HepG2 (cell line): ENCODE data around the gene TBKBP1. TPM values are rescaled to one million over a fixed set of nuclear protein-coding genes. Genes with fewer than 3 reads are reported as not detected.

Experiments
- ATAC-seq: fragments of 200-7000 bp; cut with Tn5 transposase; 3 replicates; pipeline ENCODE4 v1.9.1; 2020; ENCODE audit warnings: mild to moderate bottlenecking, moderate library complexity
- BruUV-seq: library from RNA; stranded (reverse); fragments of 400-500 nt; replicated peaks from 2 replicates; lab custom pipeline; 2021; lab: Mats Ljungman, UMichigan
- CTCF ChIA-PET: fragments of 300-600 bp; formaldehyde crosslinking; extraction: SDS; loops from one replicate; lab custom pipeline; 2021; ENCODE audit warnings: low total read pairs, inconsistent platforms, low intra/inter-chr PET ratio; lab: Yijun Ruan, JAX
- POLR2A ChIA-PET: fragments of 350-600 bp; sonication (Branson Sonifier 250); formaldehyde crosslinking; loops from one replicate; lab custom pipeline; 2020; ENCODE audit warnings: antibody characterized with exemption, inconsistent platforms; lab: Yijun Ruan, JAX
- DNase-seq: peaks from one replicate; pipeline ENCODE4 v3.0.0-alpha.2; 2015; ENCODE audit warnings: low spot score
- FAIRE-seq: peaks from 3 replicates; lab custom pipeline; 2011; peaks lifted over from hg19 to GRCh38; lab: Jason Lieb, UNC
- H2AFZ ChIP-seq: one replicate; pipeline ENCODE4 v1.6.1; 2011; ENCODE audit warnings: low read length, inconsistent platforms
- H3K27ac ChIP-seq: fragments of 300-600 bp; 3 replicates; pipeline ENCODE4 v1.8.0; 2011; ENCODE audit warnings: mixed run types, mild to moderate bottlenecking, mixed read lengths, low read length, inconsistent platforms; ENCODE audit not compliant: insufficient read depth; ENCODE audit errors: extremely low read length
- H3K27me3 ChIP-seq, 2 experiments: fragments of 200-600 bp in 1 of 2; 2 replicates in 1 of 2; 3 replicates in 1 of 2; pipeline versions ENCODE4 v1.6.0 to v1.8.0; 2011; ENCODE audit warnings: low read length in 2 of 2, mild to moderate bottlenecking in 2 of 2, moderate library complexity in 2 of 2, inconsistent platforms in 1 of 2; ENCODE audit not compliant: insufficient read depth in 2 of 2, control insufficient read depth in 1 of 2
- H3K36me3 ChIP-seq, 2 experiments: fragments of 200-600 bp in 1 of 2; replicated peaks in 1 of 2; 2 replicates in 1 of 2; 3 replicates in 1 of 2; pipeline versions ENCODE4 v1.5.1 to v1.8.0; 2011; ENCODE audit warnings: low read length in 2 of 2, inconsistent platforms in 1 of 2; ENCODE audit not compliant: insufficient read depth in 2 of 2, control insufficient read depth in 1 of 2
- H3K4me1 ChIP-seq: 2 replicates; pipeline ENCODE4 v1.5.1; 2012; ENCODE audit warnings: low read length, inconsistent platforms; ENCODE audit not compliant: insufficient read depth
- H3K4me2 ChIP-seq: 2 replicates; pipeline ENCODE4 v1.6.0; 2011; ENCODE audit warnings: low read depth, low read length, inconsistent platforms
- H3K4me3 ChIP-seq, 3 experiments: fragments of 200-600 bp in 1 of 3; sonication (generic), shearing (Covaris generic) in 1 of 3; replicated peaks in 1 of 3; 2 replicates each; pipeline ENCODE4 v1.5.1; 2011 to 2016; ENCODE audit warnings: low read length in 3 of 3, inconsistent platforms in 2 of 3, low read depth in 2 of 3, mild to moderate bottlenecking in 2 of 3, control low read depth in 1 of 3, mixed read lengths in 1 of 3; ENCODE audit not compliant: insufficient read depth in 1 of 3
- H3K79me2 ChIP-seq: one replicate; pipeline ENCODE4 v1.6.1; 2011; ENCODE audit warnings: low read length, inconsistent platforms; ENCODE audit not compliant: insufficient read depth
- H3K9ac ChIP-seq: 2 replicates; pipeline ENCODE4 v1.6.0; 2011; ENCODE audit warnings: mild to moderate bottlenecking, low read depth, low read length, inconsistent platforms; ENCODE audit not compliant: insufficient read depth
- H3K9me3 ChIP-seq: 2 replicates; pipeline ENCODE4 v1.5.1; 2012; ENCODE audit warnings: mild to moderate bottlenecking, low read length
- H4K20me1 ChIP-seq: 2 replicates; pipeline ENCODE4 v1.6.0; 2011; ENCODE audit warnings: inconsistent platforms, mild to moderate bottlenecking, low read length, moderate library complexity; ENCODE audit not compliant: insufficient read depth
- CTCF ChIP-seq: sonication (generic); formaldehyde crosslinking; IDR thresholded peaks from 2 replicates; pipeline ENCODE4 v1.5.0; 2020; ENCODE audit warnings: mild to moderate bottlenecking, missing genetic modification reagents, moderate library complexity
- MAFK ChIP-seq, 2 experiments: IDR thresholded peaks in 1 of 2; conservative IDR thresholded peaks in 1 of 2; 2 replicates each; pipeline ENCODE4 v1.6.1; 2011; ENCODE audit warnings: improper control_type of control experiment in 2 of 2, low read length in 2 of 2
- MBNL3 ChIP-seq: fragments of 250-450 bp; sonication (Bioruptor Pico); conservative IDR thresholded peaks from 2 replicates; pipeline ENCODE4 v1.8.0; 2022; ENCODE audit warnings: mild to moderate bottlenecking, inconsistent platforms
- STAG1 ChIP-seq: sonication (generic); formaldehyde crosslinking; IDR thresholded peaks from 2 replicates; pipeline ENCODE4 v1.4.0; 2020; ENCODE audit warnings: missing genetic modification reagents
- TEAD3 ChIP-seq: optimal IDR thresholded peaks from 2 replicates; pipeline ENCODE3; 2016; ENCODE audit warnings: borderline replicate concordance
- ZNF282 ChIP-seq: fragments of 450-650 bp; IDR thresholded peaks from 2 replicates; pipeline ENCODE4 v1.6.1; 2018; ENCODE audit not compliant: partially characterized antibody
- ZNF768 ChIP-seq: sonication (generic); formaldehyde crosslinking; IDR thresholded peaks from 2 replicates; pipeline ENCODE4 v1.4.0; 2020; ENCODE audit warnings: missing genetic modification reagents
- WGBS: methylation state at CpG from one replicate; pipeline ENCODE4 v1.1.6; 2017; ENCODE audit warnings: low lambda C conversion rate; 5-methylcytosine and 5-hydroxymethylcytosine counted together
- in situ Hi-C: cut with HindIII; loops from 2 replicates; pipeline ENCODE4 v1.10.0; 2017; ENCODE audit warnings: low pct_unique_long_range_greater_than_20kb; ENCODE audit not compliant: extremely low pct_ligation_motif_present
- intact Hi-C: fragments of 100-400 bp; cut with micrococcal nuclease; formaldehyde crosslinking; loops from one replicate; pipeline ENCODE4 v1.10.0; 2022; ENCODE audit not compliant: unreplicated experiment
- polyA plus RNA-seq, 8 experiments: library from polyadenylated mRNA; depleted of rRNA in 3 of 8; stranded (reverse) in 7 of 8; unstranded in 1 of 8; fragments of >200 nt; fragmentation: Illumina TruSeq in 4 of 8; extraction: Trizol in 4 of 8; gene quantifications; 2 replicates each; pipeline versions ENCODE4 v1.2.1 to v1.2.3, GENCODE V29; 2011 to 2016; ENCODE audit warnings: low read depth in 4 of 8, missing spikeins in 1 of 8, mixed read lengths in 1 of 8; ENCODE audit not compliant: insufficient read depth in 1 of 8
- total RNA-seq, 5 experiments: library from RNA; depleted of rRNA; stranded (reverse); fragments of >200 nt; fragmentation: Illumina TruSeq; extraction: Trizol; gene quantifications; 2 replicates each; pipeline ENCODE4 v1.2.3, GENCODE V29; 2016; ENCODE audit warnings: low read depth in 1 of 5

The TBKBP1 gene
- total and polyA plus RNA-seq, 2 of the 13 experiments (the other 11 are each of a cell fraction or from before 2014, with no cell fraction given): 2.6 to 7.0 TPM

GRCh38 chr17:47745037-47745380 lies 51.0 kb downstream of the TBKBP1 start:
- no peak overlapping the region for H3K27ac ChIP-seq
- no peaks in the 10 kb centered on the region for H3K79me2 ChIP-seq
- in situ Hi-C loops: no loop called here
- no peaks in the 10 kb centered on the region for H3K36me3 ChIP-seq
- no peak for FAIRE-seq
- peaks cover 12% of the 10 kb centered on the region; the same call in 1 of the 2 replicates for H3K4me1 ChIP-seq
- H3K9ac ChIP-seq: no peak overlapping the region
- H4K20me1 ChIP-seq: no peaks in the 10 kb centered on the region; the same call in 1 of the 2 replicates
- CTCF ChIA-PET: interaction anchor here (1.0 kb wide), 1 partner anchor 46 kb away, joined by 3 read pairs; no protein-coding TSS in a partner anchor
- intact Hi-C loops: no loop called here
- no peak overlapping the region for H3K4me3 ChIP-seq
- H3K27me3 ChIP-seq: peaks cover 2 to 70% of the 10 kb centered on the region in 2 experiments; a peak in 4 of 5 replicates
- TF ChIP-seq TEAD3 (CRISPR knock-in tag): peak; percentile 62
- TF ChIP-seq CTCF (CRISPR knock-in tag): peak; percentile 57
- TF ChIP-seq STAG1 (CRISPR knock-in tag): peak; percentile 45; the same call in 1 of the 2 replicates
- peak; percentile 9; the same call in 1 of the 2 replicates for TF ChIP-seq ZNF768 (CRISPR knock-in tag)
- no peak for TF ChIP-seq ZNF282
- no peak for DNase-seq
- no peak overlapping the region for H3K4me2 ChIP-seq
- ATAC-seq: peak; percentile 53
- no peak overlapping the region for H2AFZ ChIP-seq
- POLR2A ChIA-PET: no interaction called here
- no peaks in the 10 kb centered on the region for H3K9me3 ChIP-seq
- WGBS: 25% methylated on average over 9 of the region's 10 CpGs
- no TSS peak for BruUV-seq

- POLR2A ChIA-PET: no interaction called here
- intact Hi-C loops: no loop called here
- in situ Hi-C loops: no loop called here
- ATAC-seq: no peak
- Histone ChIP-seq H4K20me1 (no peaks in the 10 kb centered on the region), H3K36me3 (no peaks in the 10 kb centered on the region), H3K27ac (no peak overlapping the region), H3K4me1 (no peaks in the 10 kb centered on the region), H3K9me3 (peaks cover 10% of the 10 kb centered on the region), H3K27me3 (peaks cover 0 to 14% of the 10 kb centered on the region in 2 experiments; a peak in 2 of 5 replicates), H3K4me3 (no peak overlapping the region), H3K9ac (no peak overlapping the region), H3K4me2 (no peak overlapping the region), H3K79me2 (no peaks in the 10 kb centered on the region), H2AFZ (no peak overlapping the region)
- peak in 1 of 2 experiments; percentile 39; a peak in 2 of 4 replicates for TF ChIP-seq MAFK (conservative IDR thresholded peaks at IDR 0.05 in 1 of 2, IDR thresholded peaks at IDR 0.05 in 1 of 2; ENCODE audit: low read length in 2 of 2)
- no peak for TF ChIP-seq MBNL3 (CRISPR knock-in tag)
- no peak for FAIRE-seq
- CTCF ChIA-PET: no interaction called here
- no peak for DNase-seq
- BruUV-seq: no TSS peak
- 2% methylated on average over 3 of the region's 3 CpGs for WGBS
Observed at GRCh38 chr17:47751471-47751870, 57.5 kb downstream of the TBKBP1 start.
